NB4 (cell line): Measurements from ENCODE around the gene DTNB.

Experiments used
- MYC ChIP-seq: IDR thresholded peaks from 2 replicates; pipeline ENCODE4 v1.6.1; 2011; ENCODE audit warnings: low read depth, low read length
- POLR2A ChIP-seq: IDR thresholded peaks from 2 replicates; pipeline ENCODE4 v1.6.1; 2011; ENCODE audit warnings: mild to moderate bottlenecking; ENCODE audit not compliant: insufficient read length; ENCODE audit errors: extremely low read depth
- TF ChIP-seq, protein P1 (sequence below): IDR thresholded peaks from one replicate; pipeline ENCODE4 v1.5.1; 2012; ENCODE audit warnings: low read depth, low read length
- TF ChIP-seq, protein P2 (sequence below): IDR thresholded peaks from 2 replicates; pipeline ENCODE4 v1.6.1; 2011; ENCODE audit warnings: low read depth, low read length

DNA sequence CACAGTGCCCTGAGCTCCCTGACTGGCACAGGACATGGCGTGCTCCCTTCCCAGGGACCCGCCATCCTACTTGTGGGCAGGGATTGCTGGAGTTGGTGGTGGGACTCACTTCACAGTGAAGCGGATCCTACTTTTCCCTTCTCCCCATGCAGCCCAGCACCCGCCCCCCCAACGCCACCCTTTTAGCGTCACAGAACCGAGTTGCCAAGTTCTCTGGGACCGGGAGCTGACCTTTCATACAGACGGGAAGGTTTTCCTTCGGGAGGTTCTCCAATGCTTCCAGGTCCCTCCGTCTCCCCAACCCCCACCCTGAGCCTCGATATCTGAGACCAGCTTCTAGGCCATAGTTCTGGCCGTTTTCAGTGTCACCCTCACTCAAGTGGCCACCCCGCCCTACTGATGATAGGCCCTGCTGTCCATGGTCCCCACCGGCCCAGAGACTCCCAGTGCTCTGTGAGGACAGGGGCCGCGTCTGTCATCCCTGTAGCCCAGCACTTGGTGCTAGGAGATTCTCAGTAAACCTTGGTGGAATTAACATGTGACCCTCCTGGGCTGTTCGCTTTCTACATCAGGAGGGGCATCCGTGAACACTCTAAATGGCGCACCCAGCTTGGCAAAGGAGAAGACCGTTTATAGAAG is 330.1 kb downstream of the DTNB start:
- TF ChIP-seq, protein P1, sequence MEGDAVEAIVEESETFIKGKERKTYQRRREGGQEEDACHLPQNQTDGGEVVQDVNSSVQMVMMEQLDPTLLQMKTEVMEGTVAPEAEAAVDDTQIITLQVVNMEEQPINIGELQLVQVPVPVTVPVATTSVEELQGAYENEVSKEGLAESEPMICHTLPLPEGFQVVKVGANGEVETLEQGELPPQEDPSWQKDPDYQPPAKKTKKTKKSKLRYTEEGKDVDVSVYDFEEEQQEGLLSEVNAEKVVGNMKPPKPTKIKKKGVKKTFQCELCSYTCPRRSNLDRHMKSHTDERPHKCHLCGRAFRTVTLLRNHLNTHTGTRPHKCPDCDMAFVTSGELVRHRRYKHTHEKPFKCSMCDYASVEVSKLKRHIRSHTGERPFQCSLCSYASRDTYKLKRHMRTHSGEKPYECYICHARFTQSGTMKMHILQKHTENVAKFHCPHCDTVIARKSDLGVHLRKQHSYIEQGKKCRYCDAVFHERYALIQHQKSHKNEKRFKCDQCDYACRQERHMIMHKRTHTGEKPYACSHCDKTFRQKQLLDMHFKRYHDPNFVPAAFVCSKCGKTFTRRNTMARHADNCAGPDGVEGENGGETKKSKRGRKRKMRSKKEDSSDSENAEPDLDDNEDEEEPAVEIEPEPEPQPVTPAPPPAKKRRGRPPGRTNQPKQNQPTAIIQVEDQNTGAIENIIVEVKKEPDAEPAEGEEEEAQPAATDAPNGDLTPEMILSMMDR: no peak
- TF ChIP-seq POLR2A: no peak
- TF ChIP-seq, protein P2, sequence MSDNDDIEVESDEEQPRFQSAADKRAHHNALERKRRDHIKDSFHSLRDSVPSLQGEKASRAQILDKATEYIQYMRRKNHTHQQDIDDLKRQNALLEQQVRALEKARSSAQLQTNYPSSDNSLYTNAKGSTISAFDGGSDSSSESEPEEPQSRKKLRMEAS: no peak
- no peak for TF ChIP-seq MYC
